ENCODE results near the gene TMEM109. TPM values are rescaled to one million over a fixed set of nuclear protein-coding genes. Genes with fewer than 3 reads are reported as not detected.
A peak's percentile ranks its signal among the peaks of the same experiment; 100 is the strongest.

TMEM109 gene
- total RNA-seq, 1 experiment from 2014 or later: 26.8 TPM

DNA sequence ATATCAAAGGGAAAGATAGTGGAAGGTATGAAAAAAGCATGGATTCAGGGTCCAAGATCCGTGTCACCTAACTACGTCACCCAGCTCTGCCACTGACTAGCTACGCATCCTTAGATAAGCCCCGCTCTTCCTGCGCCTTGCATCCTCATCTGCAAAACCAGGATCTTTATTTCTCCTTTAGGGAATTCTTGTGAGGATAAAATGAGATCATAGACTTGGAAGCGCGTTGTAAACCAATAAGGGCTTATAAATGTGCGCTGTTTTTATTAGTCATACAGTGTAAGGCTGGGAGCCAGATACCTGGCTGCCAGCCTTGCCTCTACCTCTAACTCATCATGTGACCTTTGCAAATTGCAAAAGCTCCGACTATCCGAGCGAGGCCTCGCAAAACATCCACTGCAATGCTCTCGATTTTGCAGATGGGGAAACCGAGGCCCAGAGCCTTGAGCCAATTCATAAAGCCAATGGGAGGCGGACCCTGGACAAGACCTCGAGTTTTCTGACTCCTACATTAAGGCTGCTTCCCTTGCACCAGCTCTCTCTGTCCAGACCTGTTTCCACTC, 8.3 kb upstream of the TMEM109 start:
- H3K27ac Mint-ChIP-seq: peak overlapping the region; percentile 66
- peak overlapping the region; percentile 88 for H3K4me3 Mint-ChIP-seq
- peaks cover 24% of the 10 kb centered on the region for H3K27me3 Mint-ChIP-seq (ENCODE audit: low read depth)
- ChIA-PET POLR2A (interaction anchor here (1.0 kb wide), 1 partner anchor 8 kb away, joined by 3 read pairs; the partner anchor contains the start of gene TMEM109), CTCF (interaction anchor here (1.4 to 3.4 kb wide), 5 partner anchors 9 to 130 kb away, joined by 3 to 26 read pairs (median 9); partner anchors contain the start of gene TMEM109)
- ATAC-seq (no peak), DNase-seq (ENCODE audit: low spot score) (no peak)
- peaks cover 18% of the 10 kb centered on the region for H3K4me1 Mint-ChIP-seq
- peaks cover 6% of the 10 kb centered on the region; the same call in 1 of the 2 replicates for H3K9me3 Mint-ChIP-seq
- TF ChIP-seq GTF2I (CRISPR knock-in tag; conservative IDR thresholded peaks at IDR 0.05): no peak
- TF ChIP-seq, protein P1, sequence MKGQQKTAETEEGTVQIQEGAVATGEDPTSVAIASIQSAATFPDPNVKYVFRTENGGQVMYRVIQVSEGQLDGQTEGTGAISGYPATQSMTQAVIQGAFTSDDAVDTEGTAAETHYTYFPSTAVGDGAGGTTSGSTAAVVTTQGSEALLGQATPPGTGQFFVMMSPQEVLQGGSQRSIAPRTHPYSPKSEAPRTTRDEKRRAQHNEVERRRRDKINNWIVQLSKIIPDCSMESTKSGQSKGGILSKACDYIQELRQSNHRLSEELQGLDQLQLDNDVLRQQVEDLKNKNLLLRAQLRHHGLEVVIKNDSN (CRISPR knock-in tag; IDR thresholded peaks at IDR 0.05): 0 out of 2 replicates have a peak, but pooled peaks have one; percentile 17
- peaks cover 26% of the 10 kb centered on the region for H3K36me3 Mint-ChIP-seq

DNA sequence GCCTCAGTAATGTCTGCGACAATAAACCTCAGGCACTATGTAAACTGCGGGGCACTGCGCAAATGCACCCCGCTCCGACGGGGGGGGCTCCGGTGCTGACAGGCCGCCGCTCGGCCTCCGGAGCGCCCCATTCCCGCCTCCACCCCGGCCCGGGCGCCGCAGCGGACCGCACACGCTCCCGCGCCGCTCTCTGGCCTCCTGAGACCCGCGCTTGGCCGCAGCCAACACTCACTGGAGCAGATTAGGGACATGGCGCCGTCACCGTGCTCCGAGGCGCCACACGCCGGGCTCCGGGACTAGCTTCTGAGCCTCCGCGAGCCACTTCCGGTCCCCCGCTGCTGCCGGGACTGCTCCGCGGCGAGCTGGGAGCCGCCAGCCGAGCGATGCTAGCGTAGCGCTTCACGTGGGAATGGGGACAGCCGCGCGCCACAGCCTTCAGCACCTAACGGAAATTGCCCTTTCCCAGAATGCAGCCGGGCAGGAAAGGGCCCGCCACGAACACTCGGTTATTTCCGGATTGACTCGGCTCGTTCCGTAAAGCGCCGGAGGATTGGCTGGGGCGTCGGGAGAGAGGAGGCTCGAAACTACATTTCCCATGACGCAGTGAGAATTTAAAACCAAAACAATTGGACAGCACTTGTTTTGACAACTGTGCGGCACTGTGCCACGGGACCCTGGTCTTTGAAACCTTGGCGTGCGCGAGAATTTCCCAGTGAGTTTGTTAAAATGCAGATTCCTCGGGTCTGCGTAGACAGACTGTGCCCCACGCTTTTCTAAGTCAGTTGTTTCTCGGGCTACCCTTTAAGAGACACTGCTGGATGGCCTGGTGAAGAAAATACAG, 7.6 kb upstream of the TMEM109 start, which contains the start of gene PRPF19:
TSS of gene PRPF19 (minus strand) at position 454 of the 841 bp plus-strand sequence. CDS start at position 251, 203 bp downstream.
- Mint-ChIP-seq H3K36me3 (peaks cover 19% of the 10 kb centered on the region), H3K27ac (peak within 1 kb of the TSS; percentile 98), H3K9me3 (peaks cover 6% of the 10 kb centered on the region; the same call in 1 of the 2 replicates), H3K27me3 (ENCODE audit: low read depth) (peaks cover 31% of the 10 kb centered on the region), H3K4me1 (peaks cover 18% of the 10 kb centered on the region), H3K4me3 (peak within 1 kb of the TSS; percentile 88)
- DNase-seq (ENCODE audit: low spot score) (peak; percentile 99), ATAC-seq (peak; percentile 97)
- POLR2A ChIA-PET: interaction anchor here (0.5 kb wide), 1 partner anchor 45 kb away, joined by 4 read pairs; the partner anchor contains the start of gene SLC15A3
- CTCF ChIA-PET: interaction anchor here (1.4 to 3.4 kb wide), 6 partner anchors 8 to 143 kb away, joined by 3 to 26 read pairs (median 7); partner anchors contain the start of gene TMEM109
- peak; percentile 36; the same call in 1 of the 2 replicates for TF ChIP-seq SP1 (CRISPR knock-in tag; conservative IDR thresholded peaks at IDR 0.05)
- no peak for TF ChIP-seq PRRX2 (CRISPR knock-in tag; IDR thresholded peaks at IDR 0.05)
- TF ChIP-seq ZNF317 (CRISPR knock-in tag; IDR thresholded peaks at IDR 0.05; ENCODE audit: borderline replicate concordance, low read depth): peak; percentile 6; the same call in 1 of the 2 replicates
- no peak for TF ChIP-seq ZNF671 (CRISPR knock-in tag; IDR thresholded peaks at IDR 0.05)
- no peak for TF ChIP-seq ATF1 (CRISPR knock-in tag; IDR thresholded peaks at IDR 0.05)
- peak; percentile 41; the same call in 1 of the 2 replicates for TF ChIP-seq CREM (CRISPR knock-in tag; IDR thresholded peaks at IDR 0.05)
- TF ChIP-seq CREB1 (CRISPR knock-in tag; IDR thresholded peaks at IDR 0.05): no peak
- TF ChIP-seq, protein P2, sequence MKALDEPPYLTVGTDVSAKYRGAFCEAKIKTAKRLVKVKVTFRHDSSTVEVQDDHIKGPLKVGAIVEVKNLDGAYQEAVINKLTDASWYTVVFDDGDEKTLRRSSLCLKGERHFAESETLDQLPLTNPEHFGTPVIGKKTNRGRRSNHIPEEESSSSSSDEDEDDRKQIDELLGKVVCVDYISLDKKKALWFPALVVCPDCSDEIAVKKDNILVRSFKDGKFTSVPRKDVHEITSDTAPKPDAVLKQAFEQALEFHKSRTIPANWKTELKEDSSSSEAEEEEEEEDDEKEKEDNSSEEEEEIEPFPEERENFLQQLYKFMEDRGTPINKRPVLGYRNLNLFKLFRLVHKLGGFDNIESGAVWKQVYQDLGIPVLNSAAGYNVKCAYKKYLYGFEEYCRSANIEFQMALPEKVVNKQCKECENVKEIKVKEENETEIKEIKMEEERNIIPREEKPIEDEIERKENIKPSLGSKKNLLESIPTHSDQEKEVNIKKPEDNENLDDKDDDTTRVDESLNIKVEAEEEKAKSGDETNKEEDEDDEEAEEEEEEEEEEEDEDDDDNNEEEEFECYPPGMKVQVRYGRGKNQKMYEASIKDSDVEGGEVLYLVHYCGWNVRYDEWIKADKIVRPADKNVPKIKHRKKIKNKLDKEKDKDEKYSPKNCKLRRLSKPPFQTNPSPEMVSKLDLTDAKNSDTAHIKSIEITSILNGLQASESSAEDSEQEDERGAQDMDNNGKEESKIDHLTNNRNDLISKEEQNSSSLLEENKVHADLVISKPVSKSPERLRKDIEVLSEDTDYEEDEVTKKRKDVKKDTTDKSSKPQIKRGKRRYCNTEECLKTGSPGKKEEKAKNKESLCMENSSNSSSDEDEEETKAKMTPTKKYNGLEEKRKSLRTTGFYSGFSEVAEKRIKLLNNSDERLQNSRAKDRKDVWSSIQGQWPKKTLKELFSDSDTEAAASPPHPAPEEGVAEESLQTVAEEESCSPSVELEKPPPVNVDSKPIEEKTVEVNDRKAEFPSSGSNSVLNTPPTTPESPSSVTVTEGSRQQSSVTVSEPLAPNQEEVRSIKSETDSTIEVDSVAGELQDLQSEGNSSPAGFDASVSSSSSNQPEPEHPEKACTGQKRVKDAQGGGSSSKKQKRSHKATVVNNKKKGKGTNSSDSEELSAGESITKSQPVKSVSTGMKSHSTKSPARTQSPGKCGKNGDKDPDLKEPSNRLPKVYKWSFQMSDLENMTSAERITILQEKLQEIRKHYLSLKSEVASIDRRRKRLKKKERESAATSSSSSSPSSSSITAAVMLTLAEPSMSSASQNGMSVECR (CRISPR knock-in tag; IDR thresholded peaks at IDR 0.05; ENCODE audit: borderline replicate concordance): peak; percentile 90; the same call in 1 of the 2 replicates
- TF ChIP-seq, protein P3, sequence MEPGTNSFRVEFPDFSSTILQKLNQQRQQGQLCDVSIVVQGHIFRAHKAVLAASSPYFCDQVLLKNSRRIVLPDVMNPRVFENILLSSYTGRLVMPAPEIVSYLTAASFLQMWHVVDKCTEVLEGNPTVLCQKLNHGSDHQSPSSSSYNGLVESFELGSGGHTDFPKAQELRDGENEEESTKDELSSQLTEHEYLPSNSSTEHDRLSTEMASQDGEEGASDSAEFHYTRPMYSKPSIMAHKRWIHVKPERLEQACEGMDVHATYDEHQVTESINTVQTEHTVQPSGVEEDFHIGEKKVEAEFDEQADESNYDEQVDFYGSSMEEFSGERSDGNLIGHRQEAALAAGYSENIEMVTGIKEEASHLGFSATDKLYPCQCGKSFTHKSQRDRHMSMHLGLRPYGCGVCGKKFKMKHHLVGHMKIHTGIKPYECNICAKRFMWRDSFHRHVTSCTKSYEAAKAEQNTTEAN (CRISPR knock-in tag; IDR thresholded peaks at IDR 0.05): 0 out of 2 replicates have a peak, but pooled peaks have one; percentile 39
- peak; percentile 74; the same call in 1 of the 2 replicates for TF ChIP-seq SMAD3 (CRISPR knock-in tag; IDR thresholded peaks at IDR 0.05; ENCODE audit: borderline replicate concordance)
- TF ChIP-seq, protein P4, sequence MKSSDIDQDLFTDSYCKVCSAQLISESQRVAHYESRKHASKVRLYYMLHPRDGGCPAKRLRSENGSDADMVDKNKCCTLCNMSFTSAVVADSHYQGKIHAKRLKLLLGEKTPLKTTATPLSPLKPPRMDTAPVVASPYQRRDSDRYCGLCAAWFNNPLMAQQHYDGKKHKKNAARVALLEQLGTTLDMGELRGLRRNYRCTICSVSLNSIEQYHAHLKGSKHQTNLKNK (CRISPR knock-in tag; IDR thresholded peaks at IDR 0.05): no peak
- TF ChIP-seq, protein P5, sequence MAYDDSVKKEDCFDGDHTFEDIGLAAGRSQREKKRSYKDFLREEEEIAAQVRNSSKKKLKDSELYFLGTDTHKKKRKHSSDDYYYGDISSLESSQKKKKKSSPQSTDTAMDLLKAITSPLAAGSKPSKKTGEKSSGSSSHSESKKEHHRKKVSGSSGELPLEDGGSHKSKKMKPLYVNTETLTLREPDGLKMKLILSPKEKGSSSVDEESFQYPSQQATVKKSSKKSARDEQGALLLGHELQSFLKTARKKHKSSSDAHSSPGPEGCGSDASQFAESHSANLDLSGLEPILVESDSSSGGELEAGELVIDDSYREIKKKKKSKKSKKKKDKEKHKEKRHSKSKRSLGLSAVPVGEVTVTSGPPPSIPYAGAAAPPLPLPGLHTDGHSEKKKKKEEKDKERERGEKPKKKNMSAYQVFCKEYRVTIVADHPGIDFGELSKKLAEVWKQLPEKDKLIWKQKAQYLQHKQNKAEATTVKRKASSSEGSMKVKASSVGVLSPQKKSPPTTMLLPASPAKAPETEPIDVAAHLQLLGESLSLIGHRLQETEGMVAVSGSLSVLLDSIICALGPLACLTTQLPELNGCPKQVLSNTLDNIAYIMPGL (CRISPR knock-in tag; IDR thresholded peaks at IDR 0.05): peak; percentile 76; the same call in 1 of the 2 replicates
- TF ChIP-seq FOXP4 (CRISPR knock-in tag; IDR thresholded peaks at IDR 0.05): 0 out of 2 replicates have a peak, but pooled peaks have one; percentile 52
- peak; percentile 65 for TF ChIP-seq FOXK1 (CRISPR knock-in tag; IDR thresholded peaks at IDR 0.05)
- TF ChIP-seq JUN (CRISPR knock-in tag; IDR thresholded peaks at IDR 0.05): no peak
- TF ChIP-seq AR (CRISPR knock-in tag; IDR thresholded peaks at IDR 0.05): no peak
